ENCODE data around the gene CAPN14. TPM values are rescaled to one million over a fixed set of nuclear protein-coding genes. Genes with fewer than 3 reads are reported as not detected.

The CAPN14 gene
- total RNA-seq, 1 donor from 2014 or later = 0.27 TPM

DNA sequence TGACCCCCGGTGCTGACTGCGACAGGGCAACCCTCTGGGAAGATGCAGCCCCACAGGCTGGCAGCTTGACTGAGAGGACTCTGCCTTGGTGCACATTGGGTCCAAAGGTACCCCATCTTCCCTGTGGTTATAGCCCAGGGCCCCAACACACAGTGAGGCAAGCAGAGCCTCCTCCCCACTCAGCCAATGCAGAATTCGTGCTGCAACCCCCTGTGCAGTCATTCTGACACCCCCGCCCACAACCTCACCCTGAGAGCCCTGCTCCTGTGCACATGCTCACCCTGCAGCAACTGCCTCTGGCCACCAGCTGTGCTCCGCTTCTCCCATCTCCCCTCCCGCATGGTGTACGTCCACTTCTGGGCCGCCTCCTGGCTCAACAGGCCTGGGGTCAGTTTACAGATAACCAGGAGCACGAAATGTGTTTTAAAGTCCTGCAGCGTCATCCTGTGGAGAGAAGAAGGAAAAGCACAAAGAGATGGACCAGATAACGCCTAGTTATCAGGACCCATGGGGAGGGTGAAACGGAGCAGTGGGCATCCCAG lies 24.4 kb downstream of the CAPN14 start:
- Histone ChIP-seq H3K9me3 (replicated peaks) (no peaks in the 10 kb centered on the region), H3K36me3 (no peaks in the 10 kb centered on the region), H3K4me3 (no peak overlapping the region), H3K27me3 (ENCODE audit: low read depth) (no peaks in the 10 kb centered on the region), H3K27ac (replicated peaks) (no peak overlapping the region), H3K4me1 (no peaks in the 10 kb centered on the region)
- TF ChIP-seq, protein P1, sequence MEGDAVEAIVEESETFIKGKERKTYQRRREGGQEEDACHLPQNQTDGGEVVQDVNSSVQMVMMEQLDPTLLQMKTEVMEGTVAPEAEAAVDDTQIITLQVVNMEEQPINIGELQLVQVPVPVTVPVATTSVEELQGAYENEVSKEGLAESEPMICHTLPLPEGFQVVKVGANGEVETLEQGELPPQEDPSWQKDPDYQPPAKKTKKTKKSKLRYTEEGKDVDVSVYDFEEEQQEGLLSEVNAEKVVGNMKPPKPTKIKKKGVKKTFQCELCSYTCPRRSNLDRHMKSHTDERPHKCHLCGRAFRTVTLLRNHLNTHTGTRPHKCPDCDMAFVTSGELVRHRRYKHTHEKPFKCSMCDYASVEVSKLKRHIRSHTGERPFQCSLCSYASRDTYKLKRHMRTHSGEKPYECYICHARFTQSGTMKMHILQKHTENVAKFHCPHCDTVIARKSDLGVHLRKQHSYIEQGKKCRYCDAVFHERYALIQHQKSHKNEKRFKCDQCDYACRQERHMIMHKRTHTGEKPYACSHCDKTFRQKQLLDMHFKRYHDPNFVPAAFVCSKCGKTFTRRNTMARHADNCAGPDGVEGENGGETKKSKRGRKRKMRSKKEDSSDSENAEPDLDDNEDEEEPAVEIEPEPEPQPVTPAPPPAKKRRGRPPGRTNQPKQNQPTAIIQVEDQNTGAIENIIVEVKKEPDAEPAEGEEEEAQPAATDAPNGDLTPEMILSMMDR (IDR thresholded peaks at IDR 0.05; ENCODE audit: borderline replicate concordance) = no peak
- no peak for DNase-seq
- intact Hi-C loops (cut with micrococcal nuclease) = no loop called here

DNA sequence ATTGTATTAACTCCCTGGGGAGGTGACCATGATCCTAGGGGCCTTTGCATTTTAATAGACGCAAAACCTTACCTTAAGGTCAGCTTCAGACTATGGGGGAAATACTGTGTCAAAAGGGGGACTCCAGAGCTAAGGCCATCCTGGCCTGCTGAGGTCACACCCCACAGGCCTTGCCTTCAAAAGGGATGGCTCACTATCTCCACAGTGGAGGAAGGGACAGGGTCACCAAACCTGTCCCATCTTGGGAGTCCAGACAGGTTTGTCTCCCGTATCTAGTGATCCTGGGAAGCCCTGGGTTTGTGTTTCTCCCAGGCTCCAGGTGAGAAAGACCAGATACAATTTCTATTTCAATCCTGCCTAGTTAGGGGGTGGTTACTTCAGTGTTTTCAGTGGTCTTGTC lies 24.9 kb downstream of the CAPN14 start:
- H3K27ac ChIP-seq (replicated peaks) = no peak overlapping the region
- no peaks in the 10 kb centered on the region for H3K4me1 ChIP-seq
- TF ChIP-seq, protein P1 (IDR thresholded peaks at IDR 0.05; ENCODE audit: borderline replicate concordance) = no peak
- no peaks in the 10 kb centered on the region for H3K27me3 ChIP-seq (ENCODE audit: low read depth)
- H3K36me3 ChIP-seq = no peaks in the 10 kb centered on the region
- DNase-seq = no peak
- H3K9me3 ChIP-seq (replicated peaks) = no peaks in the 10 kb centered on the region
- intact Hi-C loops (cut with micrococcal nuclease) = no loop called here
- H3K4me3 ChIP-seq = no peak overlapping the region

DNA sequence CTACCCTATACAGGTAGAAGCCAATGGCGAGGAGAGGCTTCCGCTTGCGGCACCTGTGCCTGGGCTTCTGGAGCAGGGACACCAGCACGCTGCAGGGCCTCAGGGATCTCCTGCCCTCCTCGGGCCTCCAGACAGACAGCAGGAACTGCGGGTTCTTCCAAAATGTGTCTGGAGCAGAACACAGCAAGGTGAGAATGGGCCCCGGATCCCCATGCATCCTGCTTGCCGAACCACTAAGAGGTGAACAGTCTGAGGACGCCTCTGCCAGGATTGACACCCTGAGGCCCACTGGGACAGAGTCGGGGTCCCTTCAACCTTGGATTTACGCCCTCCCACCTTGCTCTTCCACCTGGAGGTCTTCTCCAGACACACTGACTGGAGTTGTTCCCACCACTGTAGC lies 25.4 kb downstream of the CAPN14 start:
- Histone ChIP-seq H3K4me3 (no peak overlapping the region), H3K27ac (replicated peaks) (no peak overlapping the region), H3K27me3 (ENCODE audit: low read depth) (no peaks in the 10 kb centered on the region), H3K9me3 (replicated peaks) (no peaks in the 10 kb centered on the region), H3K36me3 (no peaks in the 10 kb centered on the region), H3K4me1 (no peaks in the 10 kb centered on the region)
- intact Hi-C loops (cut with micrococcal nuclease) = no loop called here
- TF ChIP-seq, protein P1 (IDR thresholded peaks at IDR 0.05; ENCODE audit: borderline replicate concordance) = no peak
- no peak for DNase-seq

DNA sequence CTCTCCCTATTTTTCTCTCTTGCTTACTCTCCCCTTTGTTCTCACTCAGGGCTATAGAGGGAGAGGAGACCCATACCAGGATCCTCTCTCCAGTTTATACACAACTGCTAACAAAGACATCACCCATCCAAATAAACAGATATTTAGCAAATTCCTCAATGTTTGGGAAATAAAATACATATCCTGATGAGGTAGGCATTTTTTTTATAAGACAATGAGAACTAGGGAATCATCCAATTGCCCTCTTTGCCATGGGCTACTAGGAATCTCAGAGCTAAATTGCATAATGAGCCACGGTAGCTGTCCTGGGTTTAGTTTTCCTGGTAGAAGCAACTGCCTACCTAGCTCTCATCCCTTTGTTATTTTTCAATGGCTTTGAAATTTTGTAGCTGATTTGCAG lies 27.1 kb downstream of the CAPN14 start:
- DNase-seq = no peak
- Histone ChIP-seq H3K36me3 (no peaks in the 10 kb centered on the region), H3K27me3 (ENCODE audit: low read depth) (no peaks in the 10 kb centered on the region), H3K9me3 (replicated peaks) (no peaks in the 10 kb centered on the region), H3K4me1 (no peaks in the 10 kb centered on the region), H3K4me3 (no peak overlapping the region), H3K27ac (replicated peaks) (no peak overlapping the region)
- TF ChIP-seq, protein P1 (IDR thresholded peaks at IDR 0.05; ENCODE audit: borderline replicate concordance) = no peak
- intact Hi-C loops (cut with micrococcal nuclease) = no loop called here

DNA sequence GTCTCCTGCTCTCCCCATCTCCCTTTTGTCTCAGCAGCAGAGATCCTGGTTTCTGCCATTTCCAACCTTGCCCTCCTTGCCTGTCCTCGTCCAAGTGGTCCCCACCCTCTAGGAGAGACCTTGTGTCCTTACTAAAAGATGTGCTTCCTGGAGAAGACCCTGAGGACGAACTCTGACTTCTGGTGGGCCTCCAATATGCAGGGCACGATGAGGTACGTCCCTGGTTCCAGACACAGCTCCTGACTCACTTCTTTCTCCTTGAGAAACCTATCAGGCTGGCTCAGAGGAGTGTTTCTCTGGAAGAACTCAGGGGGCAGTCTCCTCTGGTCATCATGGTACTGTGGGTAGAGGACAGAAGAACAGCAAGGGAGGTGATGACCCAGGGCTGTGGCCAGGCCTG lies 28.2 kb downstream of the CAPN14 start:
- Histone ChIP-seq H3K9me3 (replicated peaks) (no peaks in the 10 kb centered on the region), H3K4me3 (no peak overlapping the region), H3K27me3 (ENCODE audit: low read depth) (no peaks in the 10 kb centered on the region), H3K27ac (replicated peaks) (no peak overlapping the region), H3K4me1 (no peaks in the 10 kb centered on the region), H3K36me3 (no peaks in the 10 kb centered on the region)
- intact Hi-C loops (cut with micrococcal nuclease) = no loop called here
- DNase-seq = no peak
- TF ChIP-seq, protein P1 (IDR thresholded peaks at IDR 0.05; ENCODE audit: borderline replicate concordance) = no peak
